GM18951 (cell line): ENCODE data around the gene DNAH6.
"Not testable (repeated sequence)": the region's sequence is repeated elsewhere in the genome, so short reads cannot be mapped to it uniquely, and the experiment has no call there.

Experiments used
- POLR2A ChIP-seq: IDR thresholded peaks from 4 replicates; pipeline ENCODE4 v1.6.1; 2011; ENCODE audit warnings: mild to moderate bottlenecking; ENCODE audit not compliant: insufficient read length, insufficient read depth; ENCODE audit errors: extremely low read depth
- in situ Hi-C: fragments of 300-500 bp; cut with MboI; formaldehyde crosslinking; loops from one replicate; pipeline ENCODE4 v1.12.0; 2022; ENCODE audit warnings: low sequenced_read_pairs, mixed read lengths, inconsistent platforms; ENCODE audit not compliant: unreplicated experiment

DNAH6 gene

DNA sequence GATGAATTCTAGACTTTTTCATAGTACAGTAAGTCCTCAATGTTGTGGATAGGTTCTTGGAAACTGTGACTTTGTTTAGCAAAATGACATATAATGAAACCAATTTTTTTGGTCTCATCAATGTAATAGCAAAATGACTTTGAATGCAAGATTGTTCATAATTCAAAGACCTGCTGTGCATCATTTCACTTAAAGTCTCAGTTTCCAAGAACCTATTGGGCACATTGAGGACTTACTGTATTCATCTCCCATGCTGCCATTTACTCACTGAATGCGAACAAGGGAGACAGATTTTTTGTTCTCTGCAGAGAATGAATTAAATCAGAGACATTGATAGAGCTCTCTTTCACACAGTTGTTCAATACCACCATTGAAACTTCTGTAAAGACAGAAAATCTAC lies 211.0 kb downstream of the DNAH6 start:
- in situ Hi-C loops = no loop called here
- no peak for TF ChIP-seq POLR2A

- in situ Hi-C loops = no loop called here
- no peak for TF ChIP-seq POLR2A
Measured at GRCh38 chr2:84729224-84729623, 212.9 kb downstream of the DNAH6 start.

GRCh38 chr2:84731185-84731584 lies 214.9 kb downstream of the DNAH6 start:
- in situ Hi-C loops = no loop called here
- no peak for TF ChIP-seq POLR2A

DNA sequence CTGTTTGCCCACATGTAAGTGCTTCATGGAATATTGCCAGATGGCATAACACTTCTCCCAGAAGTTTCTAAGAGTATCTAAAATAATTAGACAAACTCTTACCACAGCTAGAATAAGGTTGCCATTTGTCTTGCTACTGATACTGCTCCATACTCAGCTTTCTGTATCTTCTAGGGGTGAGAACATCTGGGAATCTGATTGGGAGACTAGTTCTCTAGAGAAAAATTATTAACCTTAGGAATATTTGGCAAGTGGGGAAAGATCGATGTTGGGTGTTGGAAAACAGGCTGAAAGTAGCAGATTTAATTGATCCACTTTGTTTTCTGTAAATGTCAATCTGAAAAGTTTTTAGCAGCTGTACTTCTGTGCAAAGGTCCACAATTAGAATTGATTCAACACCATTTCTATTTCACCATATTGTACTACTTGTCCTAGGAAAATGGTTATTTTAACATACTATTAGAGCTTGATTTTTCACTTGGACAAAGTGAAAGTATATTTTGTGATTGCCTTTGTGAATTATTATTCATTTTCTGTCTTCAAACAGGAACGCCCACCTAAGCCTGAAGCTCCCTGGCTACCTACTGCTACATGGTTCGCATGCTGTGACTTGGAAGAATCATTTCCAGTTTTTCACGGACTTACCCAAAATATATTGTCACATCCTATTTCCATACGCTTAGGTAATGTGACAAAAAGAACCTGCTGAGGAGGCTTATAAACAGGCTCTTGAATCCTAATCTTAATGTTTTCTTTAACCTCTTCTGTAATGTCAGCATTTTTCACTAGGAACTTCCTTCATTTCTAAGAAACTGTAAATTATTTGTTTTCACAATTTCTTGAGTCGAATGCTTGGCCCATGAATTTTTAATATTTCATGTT lies 216.8 kb downstream of the DNAH6 start:
- TF ChIP-seq POLR2A = no peak

DNA sequence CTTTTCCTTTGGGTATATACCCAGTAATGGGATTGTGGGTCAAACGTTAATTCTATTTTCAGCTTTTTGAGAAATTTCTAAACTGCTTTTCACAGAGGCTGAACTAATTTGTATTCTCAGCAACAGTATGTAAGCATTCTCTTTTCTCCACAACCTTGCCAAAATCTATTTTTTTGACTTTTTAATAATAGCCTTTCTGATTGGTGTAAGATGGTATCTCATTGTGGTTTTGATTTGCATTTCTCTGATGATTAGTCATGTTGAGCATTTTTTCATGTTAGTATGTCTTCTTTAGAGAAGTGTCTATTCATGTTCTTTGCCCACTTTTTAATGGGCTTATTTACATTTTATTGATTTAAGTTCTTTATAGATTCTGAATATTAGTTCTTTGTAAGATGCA lies 219.1 kb downstream of the DNAH6 start:
- no peak for TF ChIP-seq POLR2A
- in situ Hi-C loops = no loop called here

More for the DNA sequence above, 216.8 kb downstream of the DNAH6 start:
- in situ Hi-C loops = no loop called here

DNA sequence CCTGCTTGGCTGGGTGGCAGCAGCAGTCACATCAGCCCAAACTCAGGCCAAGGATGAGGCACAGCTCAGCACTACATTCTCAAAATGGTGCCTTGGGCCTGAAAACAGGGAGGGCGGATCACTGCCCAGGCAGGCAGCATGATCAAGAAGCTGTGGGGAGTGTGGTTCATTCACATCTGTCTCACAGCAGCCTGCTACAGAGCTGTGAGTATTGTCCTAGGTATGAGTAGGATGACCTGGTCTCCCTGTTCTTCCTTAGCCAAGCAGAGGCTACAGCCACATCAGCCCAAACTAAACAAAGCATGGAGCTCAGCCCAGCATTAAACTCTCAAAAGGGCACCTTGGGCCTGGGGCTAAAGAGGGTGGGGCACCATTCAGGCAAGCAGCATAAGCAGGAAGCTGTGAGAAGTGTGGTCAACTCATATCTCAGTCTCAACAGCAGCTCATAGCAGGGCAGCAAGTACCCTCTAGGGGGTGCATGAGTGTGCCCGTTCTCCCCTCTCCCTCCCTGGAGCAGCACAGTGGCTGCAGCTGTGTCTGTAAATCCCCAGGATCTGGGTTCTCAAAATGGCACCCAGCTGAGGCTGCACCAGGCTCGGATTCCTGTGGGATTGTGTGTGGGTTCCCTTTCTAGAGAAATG lies 225.0 kb downstream of the DNAH6 start:
- in situ Hi-C loops = no loop called here
- no peak for TF ChIP-seq POLR2A

DNA sequence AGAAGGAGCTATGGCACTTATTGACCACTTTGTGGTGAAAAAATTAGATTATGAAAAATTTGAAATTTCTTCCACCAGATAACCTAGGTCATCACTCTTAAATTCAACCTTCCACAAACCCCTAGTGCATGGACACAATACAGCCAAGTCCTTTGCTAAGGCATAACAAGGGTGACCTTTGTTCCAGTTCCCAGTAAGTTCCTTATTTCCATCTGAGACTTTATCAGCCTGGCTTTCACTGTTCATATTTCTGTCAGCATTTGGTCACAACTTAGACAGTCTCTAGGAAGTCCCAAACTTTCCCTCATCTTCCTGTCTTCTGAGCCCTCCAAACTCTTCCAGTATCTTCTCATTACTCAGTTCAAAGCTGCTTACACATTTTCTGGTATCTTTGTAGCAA lies 232.0 kb downstream of the DNAH6 start:
- in situ Hi-C loops = no loop called here
- TF ChIP-seq POLR2A = no peak

- no peak for TF ChIP-seq POLR2A
- in situ Hi-C loops = no loop called here
Measured at GRCh38 chr2:84749442-84749841, 233.1 kb downstream of the DNAH6 start.

- TF ChIP-seq POLR2A = no peak
- in situ Hi-C loops = no loop called here
Measured at GRCh38 chr2:84755096-84755495, 238.8 kb downstream of the DNAH6 start.

- in situ Hi-C loops = no loop called here
- no peak for TF ChIP-seq POLR2A
Measured at GRCh38 chr2:84757648-84758047, 241.3 kb downstream of the DNAH6 start.

- in situ Hi-C loops = no loop called here
- no peak for TF ChIP-seq POLR2A
Measured at GRCh38 chr2:84766791-84767190, 250.5 kb downstream of the DNAH6 start.

- no peak for TF ChIP-seq POLR2A
- in situ Hi-C loops = no loop called here
Measured at GRCh38 chr2:84768840-84769239, 252.5 kb downstream of the DNAH6 start.

DNA sequence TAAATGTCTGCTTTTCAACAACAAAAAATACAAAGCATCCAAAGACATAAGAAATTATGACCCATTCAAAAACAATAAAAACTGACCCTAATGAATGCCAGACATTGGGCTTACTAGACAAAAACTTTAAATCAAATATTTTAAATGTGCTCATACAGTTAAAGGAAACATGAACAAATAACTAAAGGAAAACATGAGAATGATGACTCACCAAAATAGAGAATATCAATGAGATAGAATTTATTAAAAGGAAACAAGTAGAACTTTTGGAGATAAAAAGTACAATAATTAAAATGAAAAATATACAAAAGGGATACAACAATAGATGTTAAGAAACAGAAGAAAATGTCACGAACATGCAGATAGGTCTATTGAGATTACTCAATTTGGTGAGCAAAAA lies 254.0 kb downstream of the DNAH6 start:
- no peak for TF ChIP-seq POLR2A
- in situ Hi-C loops = no loop called here

- in situ Hi-C loops = no loop called here
- no peak for TF ChIP-seq POLR2A
Measured at GRCh38 chr2:84771251-84771650, 255.0 kb downstream of the DNAH6 start.

GRCh38 chr2:84773562-84773961 lies 257.3 kb downstream of the DNAH6 start:
- in situ Hi-C loops = not testable (repeated sequence)
